GM18498 (cell line): ENCODE measurements around the gene MT3.
A peak's percentile ranks its signal among the peaks of the same experiment; 100 is the strongest.

Experiments used
- ATAC-seq: cut with Tn5 transposase; IDR thresholded peaks from one replicate; pipeline ENCODE4 v1.9.1; 2021; ENCODE audit warnings: mild to moderate bottlenecking, moderate library complexity; ENCODE audit not compliant: unreplicated experiment

MT3 gene

GRCh38 chr16:56628486-56629350 is 39.4 kb downstream of the MT3 start:
- no peak for ATAC-seq

GRCh38 chr16:56629531-56629930 is 40.2 kb downstream of the MT3 start:
- ATAC-seq = no peak

- peak; percentile 79 for ATAC-seq
Measured at GRCh38 chr16:56630134-56630533, 40.8 kb downstream of the MT3 start.

GRCh38 chr16:56631197-56631596 is 41.9 kb downstream of the MT3 start:
- no peak for ATAC-seq

- no peak for ATAC-seq
Measured at GRCh38 chr16:56631832-56632155, 42.5 kb downstream of the MT3 start.

- ATAC-seq = no peak
Measured at GRCh38 chr16:56632156-56632847, 43.0 kb downstream of the MT3 start, which contains the start of gene MT1M. MT1M (plus strand) TSS chr16:56632659; CDS start chr16:56632732, 73 bp downstream.

- ATAC-seq = no peak
Measured at GRCh38 chr16:56632848-56633365, 43.6 kb downstream of the MT3 start.

- no peak for ATAC-seq
Measured at GRCh38 chr16:56633535-56633934, 44.2 kb downstream of the MT3 start.

- no peak for ATAC-seq
Measured at GRCh38 chr16:56634715-56635440, 45.5 kb downstream of the MT3 start.

GRCh38 chr16:56635441-56635967 is 46.2 kb downstream of the MT3 start:
- ATAC-seq = no peak

- no peak for ATAC-seq
Measured at GRCh38 chr16:56636616-56637413, 47.5 kb downstream of the MT3 start.

- no peak for ATAC-seq
Measured at GRCh38 chr16:56637814-56638750, 48.8 kb downstream of the MT3 start, which contains the start of gene MT1A. MT1A (plus strand) TSS chr16:56638666; CDS start chr16:56638739, 73 bp downstream.

- ATAC-seq = no peak
Measured at GRCh38 chr16:56639045-56639444, 49.7 kb downstream of the MT3 start.

- ATAC-seq = no peak
Measured at GRCh38 chr16:56640076-56640475, 50.7 kb downstream of the MT3 start.
